ENCODE data around the gene STXBP5. TPM values are rescaled to one million over a fixed set of nuclear protein-coding genes. Genes with fewer than 3 reads are reported as not detected.

STXBP5 gene
- total and polyA plus RNA-seq, 4 donors = 1.9 to 8.9 (median 4.8) TPM

DNA sequence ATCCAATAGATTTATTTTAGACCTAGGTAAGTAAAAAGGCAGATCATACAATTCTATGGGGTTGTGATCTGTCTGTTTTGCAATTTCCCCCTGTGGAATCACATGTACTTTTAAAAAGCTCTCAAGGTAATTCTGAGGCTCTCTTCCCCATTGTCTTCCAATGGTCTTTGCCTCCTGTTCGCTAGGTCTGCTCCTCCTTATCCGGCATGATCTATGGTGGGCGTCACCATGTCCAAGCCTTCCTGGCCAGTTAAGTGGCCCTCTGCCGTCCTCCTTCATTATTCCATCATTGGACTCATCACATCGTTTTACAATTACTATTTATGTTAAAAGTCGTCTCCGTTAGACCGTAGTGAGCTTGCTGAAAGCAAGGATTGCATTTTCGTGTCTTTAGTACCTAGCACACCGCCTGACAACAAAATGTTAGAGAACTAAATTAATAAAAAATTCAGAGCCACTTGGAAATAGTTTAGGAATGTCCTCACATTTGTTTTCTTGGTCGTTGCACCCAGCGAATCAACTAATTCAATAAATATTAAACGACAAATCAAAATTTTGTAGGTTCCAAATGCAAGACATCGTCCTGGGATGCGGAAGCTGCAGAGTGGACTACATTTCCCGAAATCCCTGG lies 2.2 kb upstream of the STXBP5 start:
- Histone ChIP-seq H3K27me3 (ENCODE audit: control insufficient read depth in 4 of 4, insufficient read depth in 4 of 4, low read length in 3 of 4) (no peaks in the 10 kb centered on the region), H3K4me3 (ENCODE audit: low read depth in 1 of 3, low read length in 3 of 3) (peak overlapping the region; percentile 44 to 98 (median 87)), H3K4me1 (ENCODE audit: control insufficient read depth in 4 of 4, insufficient read depth in 4 of 4, low read length in 3 of 4) (peaks cover 2 to 19% (median 13%) of the 10 kb centered on the region in 4 donors), H3K27ac (ENCODE audit: low read depth in 1 of 2, low read length in 2 of 2) (peak overlapping the region in 1 of 2 donors; percentile 11), H3K36me3 (ENCODE audit: control insufficient read depth in 4 of 4, insufficient read depth in 3 of 4, low read depth in 1 of 4, low read length in 3 of 4) (no peaks in the 10 kb centered on the region), H3K9ac (ENCODE audit: low read depth in 1 of 2, low read length in 2 of 2) (peak overlapping the region in 1 of 2 donors; percentile 80), H3K9me3 (ENCODE audit: control insufficient read depth in 4 of 4, low read length in 3 of 4) (no peaks in the 10 kb centered on the region)
- DNase-seq (ENCODE audit: low spot score) = no peak
- TF ChIP-seq YY1 (IDR thresholded peaks at IDR 0.05) = no peak
- no peak for TF ChIP-seq HNF4G (IDR thresholded peaks at IDR 0.05)
- TF ChIP-seq, protein P1, sequence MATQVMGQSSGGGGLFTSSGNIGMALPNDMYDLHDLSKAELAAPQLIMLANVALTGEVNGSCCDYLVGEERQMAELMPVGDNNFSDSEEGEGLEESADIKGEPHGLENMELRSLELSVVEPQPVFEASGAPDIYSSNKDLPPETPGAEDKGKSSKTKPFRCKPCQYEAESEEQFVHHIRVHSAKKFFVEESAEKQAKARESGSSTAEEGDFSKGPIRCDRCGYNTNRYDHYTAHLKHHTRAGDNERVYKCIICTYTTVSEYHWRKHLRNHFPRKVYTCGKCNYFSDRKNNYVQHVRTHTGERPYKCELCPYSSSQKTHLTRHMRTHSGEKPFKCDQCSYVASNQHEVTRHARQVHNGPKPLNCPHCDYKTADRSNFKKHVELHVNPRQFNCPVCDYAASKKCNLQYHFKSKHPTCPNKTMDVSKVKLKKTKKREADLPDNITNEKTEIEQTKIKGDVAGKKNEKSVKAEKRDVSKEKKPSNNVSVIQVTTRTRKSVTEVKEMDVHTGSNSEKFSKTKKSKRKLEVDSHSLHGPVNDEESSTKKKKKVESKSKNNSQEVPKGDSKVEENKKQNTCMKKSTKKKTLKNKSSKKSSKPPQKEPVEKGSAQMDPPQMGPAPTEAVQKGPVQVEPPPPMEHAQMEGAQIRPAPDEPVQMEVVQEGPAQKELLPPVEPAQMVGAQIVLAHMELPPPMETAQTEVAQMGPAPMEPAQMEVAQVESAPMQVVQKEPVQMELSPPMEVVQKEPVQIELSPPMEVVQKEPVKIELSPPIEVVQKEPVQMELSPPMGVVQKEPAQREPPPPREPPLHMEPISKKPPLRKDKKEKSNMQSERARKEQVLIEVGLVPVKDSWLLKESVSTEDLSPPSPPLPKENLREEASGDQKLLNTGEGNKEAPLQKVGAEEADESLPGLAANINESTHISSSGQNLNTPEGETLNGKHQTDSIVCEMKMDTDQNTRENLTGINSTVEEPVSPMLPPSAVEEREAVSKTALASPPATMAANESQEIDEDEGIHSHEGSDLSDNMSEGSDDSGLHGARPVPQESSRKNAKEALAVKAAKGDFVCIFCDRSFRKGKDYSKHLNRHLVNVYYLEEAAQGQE (IDR thresholded peaks at IDR 0.05) = no peak
- no peak for TF ChIP-seq JUND (IDR thresholded peaks at IDR 0.05)
- no peak for TF ChIP-seq GABPA (IDR thresholded peaks at IDR 0.05 in 1 of 2, conservative IDR thresholded peaks at IDR 0.05 in 1 of 2)
- no peak for TF ChIP-seq EGR1 (IDR thresholded peaks at IDR 0.05; ENCODE audit: low read depth in 2 of 2)
- no peak for TF ChIP-seq TAF1 (conservative IDR thresholded peaks at IDR 0.05)
- TF ChIP-seq SP1 (IDR thresholded peaks at IDR 0.05) = no peak
- no peak for TF ChIP-seq FOXA2 (IDR thresholded peaks at IDR 0.05)
- no peak for TF ChIP-seq FOXA1 (IDR thresholded peaks at IDR 0.05)
- TF ChIP-seq, protein P2, sequence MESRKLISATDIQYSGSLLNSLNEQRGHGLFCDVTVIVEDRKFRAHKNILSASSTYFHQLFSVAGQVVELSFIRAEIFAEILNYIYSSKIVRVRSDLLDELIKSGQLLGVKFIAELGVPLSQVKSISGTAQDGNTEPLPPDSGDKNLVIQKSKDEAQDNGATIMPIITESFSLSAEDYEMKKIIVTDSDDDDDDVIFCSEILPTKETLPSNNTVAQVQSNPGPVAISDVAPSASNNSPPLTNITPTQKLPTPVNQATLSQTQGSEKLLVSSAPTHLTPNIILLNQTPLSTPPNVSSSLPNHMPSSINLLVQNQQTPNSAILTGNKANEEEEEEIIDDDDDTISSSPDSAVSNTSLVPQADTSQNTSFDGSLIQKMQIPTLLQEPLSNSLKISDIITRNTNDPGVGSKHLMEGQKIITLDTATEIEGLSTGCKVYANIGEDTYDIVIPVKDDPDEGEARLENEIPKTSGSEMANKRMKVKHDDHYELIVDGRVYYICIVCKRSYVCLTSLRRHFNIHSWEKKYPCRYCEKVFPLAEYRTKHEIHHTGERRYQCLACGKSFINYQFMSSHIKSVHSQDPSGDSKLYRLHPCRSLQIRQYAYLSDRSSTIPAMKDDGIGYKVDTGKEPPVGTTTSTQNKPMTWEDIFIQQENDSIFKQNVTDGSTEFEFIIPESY (IDR thresholded peaks at IDR 0.05) = no peak
- TF ChIP-seq, protein P3, sequence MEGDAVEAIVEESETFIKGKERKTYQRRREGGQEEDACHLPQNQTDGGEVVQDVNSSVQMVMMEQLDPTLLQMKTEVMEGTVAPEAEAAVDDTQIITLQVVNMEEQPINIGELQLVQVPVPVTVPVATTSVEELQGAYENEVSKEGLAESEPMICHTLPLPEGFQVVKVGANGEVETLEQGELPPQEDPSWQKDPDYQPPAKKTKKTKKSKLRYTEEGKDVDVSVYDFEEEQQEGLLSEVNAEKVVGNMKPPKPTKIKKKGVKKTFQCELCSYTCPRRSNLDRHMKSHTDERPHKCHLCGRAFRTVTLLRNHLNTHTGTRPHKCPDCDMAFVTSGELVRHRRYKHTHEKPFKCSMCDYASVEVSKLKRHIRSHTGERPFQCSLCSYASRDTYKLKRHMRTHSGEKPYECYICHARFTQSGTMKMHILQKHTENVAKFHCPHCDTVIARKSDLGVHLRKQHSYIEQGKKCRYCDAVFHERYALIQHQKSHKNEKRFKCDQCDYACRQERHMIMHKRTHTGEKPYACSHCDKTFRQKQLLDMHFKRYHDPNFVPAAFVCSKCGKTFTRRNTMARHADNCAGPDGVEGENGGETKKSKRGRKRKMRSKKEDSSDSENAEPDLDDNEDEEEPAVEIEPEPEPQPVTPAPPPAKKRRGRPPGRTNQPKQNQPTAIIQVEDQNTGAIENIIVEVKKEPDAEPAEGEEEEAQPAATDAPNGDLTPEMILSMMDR (IDR thresholded peaks at IDR 0.05; ENCODE audit: low read depth, low read length, missing input control) = no peak
- TF ChIP-seq RAD21 (IDR thresholded peaks at IDR 0.05) = no peak
- no peak for TF ChIP-seq HNF4A (conservative IDR thresholded peaks at IDR 0.05)
- no peak for TF ChIP-seq RXRA (IDR thresholded peaks at IDR 0.05)
- TF ChIP-seq, protein P4, sequence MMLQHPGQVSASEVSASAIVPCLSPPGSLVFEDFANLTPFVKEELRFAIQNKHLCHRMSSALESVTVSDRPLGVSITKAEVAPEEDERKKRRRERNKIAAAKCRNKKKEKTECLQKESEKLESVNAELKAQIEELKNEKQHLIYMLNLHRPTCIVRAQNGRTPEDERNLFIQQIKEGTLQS (IDR thresholded peaks at IDR 0.05) = no peak
- TF ChIP-seq, protein P5, sequence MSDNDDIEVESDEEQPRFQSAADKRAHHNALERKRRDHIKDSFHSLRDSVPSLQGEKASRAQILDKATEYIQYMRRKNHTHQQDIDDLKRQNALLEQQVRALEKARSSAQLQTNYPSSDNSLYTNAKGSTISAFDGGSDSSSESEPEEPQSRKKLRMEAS (IDR thresholded peaks at IDR 0.05) = no peak
- TF ChIP-seq NR2F2 (IDR thresholded peaks at IDR 0.05) = no peak
- WGBS = 10% methylated on average over 16 of the region's 16 CpGs

Data from liver (tissue), 9 donors.